K562 treated with DMSO at 1 percent for 24 hours (cell line): ENCODE data around the gene RNF6. TPM values are rescaled to one million over a fixed set of nuclear protein-coding genes. Genes with fewer than 3 reads are reported as not detected.

Experiments used
- total RNA-seq: library from RNA; unstranded; fragments of 300-600 nt; gene quantifications from 2 replicates; pipeline ENCODE4 v1.2.3, GENCODE V29; 2022; ENCODE audit warnings: low read depth; ENCODE audit not compliant: insufficient read depth

RNF6 gene
- total RNA-seq: 13.4 and 25.3 TPM in 2 replicates

GRCh38 chr13:26221721-26222519 is at the start of gene RNF6:
RNF6 (minus strand) TSS chr13:26222314; CDS start chr13:26219649, 2,665 bp downstream.

GRCh38 chr13:26253787-26254582 is 31.9 kb upstream of the RNF6 start, which contains the start of gene CDK8:
CDK8 (plus strand) TSS chr13:26254129; CDS start chr13:26254642, 513 bp downstream.

Other genes starting within 250 kb of the RNF6 start
- gene SHISA2, start 170.3 kb downstream of the RNF6 start, total RNA-seq: not detected in 2 replicates
- gene CDK8, start 31.8 kb upstream of the RNF6 start, total RNA-seq: 23.9 and 27.1 TPM in 2 replicates